GM19240 (cell line): ENCODE data around the gene ZNF263.

Experiments used
- DNase-seq: peaks from one replicate; pipeline ENCODE4 v3.0.0; 2011; ENCODE audit warnings: low spot score; ENCODE audit not compliant: insufficient read length

Gene ZNF263

GRCh38 chr16:3317315-3317999, 34.2 kb downstream of the ZNF263 start:
- DNase-seq = no peak

GRCh38 chr16:3321816-3322215, 38.5 kb downstream of the ZNF263 start:
- DNase-seq = no peak

GRCh38 chr16:3327514-3327913, 44.2 kb downstream of the ZNF263 start:
- no peak for DNase-seq

- DNase-seq = no peak
These were observed 44.8 kb downstream of the ZNF263 start for GRCh38 chr16:3328104-3328503.

GRCh38 chr16:3328643-3329042, 45.4 kb downstream of the ZNF263 start:
- DNase-seq = no peak
